ENCODE measurements around the gene GCN1.

GCN1 gene

DNA sequence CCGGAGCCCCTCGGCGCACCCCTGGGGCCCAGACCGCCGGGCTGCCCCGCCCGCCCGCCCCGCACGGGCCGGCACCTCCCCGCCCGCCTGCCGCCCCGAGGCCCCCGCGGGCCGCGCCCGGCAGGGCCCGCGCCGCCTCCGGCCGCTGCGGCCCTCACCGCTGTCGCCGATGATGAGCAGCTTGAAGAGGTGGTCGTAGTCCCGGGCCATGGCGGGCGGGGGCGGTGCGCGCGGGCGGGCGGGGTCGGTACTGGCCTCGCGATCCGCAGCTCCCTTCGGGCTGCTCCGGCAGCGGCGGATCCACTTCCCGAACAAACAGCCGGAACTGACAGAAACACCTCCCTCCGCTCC lies 78.1 kb downstream of the GCN1 start, which contains the start of gene RAB35:
TSS of gene RAB35 (minus strand) at position 313 of the 351 bp plus-strand sequence. CDS start at position 210, 103 bp downstream.
- DNase-seq: no peak

DNA sequence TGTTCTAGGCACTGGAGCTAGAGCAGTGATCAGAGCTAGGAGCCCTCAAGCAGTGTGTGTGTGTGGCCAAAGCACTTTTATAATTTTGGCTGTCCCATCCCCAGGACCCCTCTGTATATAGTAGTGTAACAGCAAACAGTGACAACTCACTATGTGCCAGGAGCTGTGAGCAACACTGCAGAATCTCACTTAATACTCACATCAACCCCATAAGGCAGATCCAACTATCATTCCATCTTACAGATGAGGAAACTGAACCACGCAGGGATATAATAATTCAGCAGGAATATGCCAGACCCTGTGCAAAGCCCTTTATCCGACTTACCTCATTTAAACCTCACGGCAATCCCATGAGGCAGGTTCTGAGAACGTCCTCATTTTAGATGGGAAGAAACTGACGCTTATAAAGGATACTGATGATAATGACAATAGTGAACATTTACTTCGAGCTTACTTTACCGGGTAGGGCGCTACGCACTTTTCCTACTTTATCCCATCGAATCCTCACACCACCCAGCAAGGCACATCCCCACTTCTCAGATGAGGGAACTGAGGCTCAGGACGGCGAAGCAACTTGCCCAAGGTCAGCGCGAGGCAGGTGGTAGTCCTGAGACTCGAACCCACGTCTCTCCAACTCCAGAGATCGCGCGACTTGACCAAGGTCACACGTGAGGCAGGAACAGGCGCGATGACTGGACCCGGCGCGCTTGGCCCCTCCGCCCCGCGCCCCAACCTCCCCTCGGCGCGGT lies 78.6 kb downstream of the GCN1 start:
- peak in 1 of 2 donors; percentile 8 for DNase-seq

DNA sequence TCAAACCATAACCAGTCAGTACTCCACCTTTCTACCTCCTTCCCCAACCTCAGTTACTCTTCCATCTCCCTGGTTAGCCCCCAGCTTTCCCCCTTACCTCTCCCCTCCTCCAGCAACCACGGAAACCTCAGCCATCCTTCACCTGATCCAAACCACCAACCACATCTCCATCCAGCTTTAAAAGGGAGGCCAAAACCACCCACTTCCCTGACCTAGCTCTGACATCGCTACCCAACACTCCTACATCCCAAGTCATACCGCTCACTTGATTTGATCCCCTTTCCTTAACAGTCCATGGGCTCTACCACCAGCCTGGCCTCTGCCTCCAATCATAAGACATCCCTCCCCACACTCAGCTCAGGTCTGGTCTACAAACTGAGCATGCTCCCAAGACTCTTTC lies 79.4 kb downstream of the GCN1 start:
- no peak for DNase-seq

DNA sequence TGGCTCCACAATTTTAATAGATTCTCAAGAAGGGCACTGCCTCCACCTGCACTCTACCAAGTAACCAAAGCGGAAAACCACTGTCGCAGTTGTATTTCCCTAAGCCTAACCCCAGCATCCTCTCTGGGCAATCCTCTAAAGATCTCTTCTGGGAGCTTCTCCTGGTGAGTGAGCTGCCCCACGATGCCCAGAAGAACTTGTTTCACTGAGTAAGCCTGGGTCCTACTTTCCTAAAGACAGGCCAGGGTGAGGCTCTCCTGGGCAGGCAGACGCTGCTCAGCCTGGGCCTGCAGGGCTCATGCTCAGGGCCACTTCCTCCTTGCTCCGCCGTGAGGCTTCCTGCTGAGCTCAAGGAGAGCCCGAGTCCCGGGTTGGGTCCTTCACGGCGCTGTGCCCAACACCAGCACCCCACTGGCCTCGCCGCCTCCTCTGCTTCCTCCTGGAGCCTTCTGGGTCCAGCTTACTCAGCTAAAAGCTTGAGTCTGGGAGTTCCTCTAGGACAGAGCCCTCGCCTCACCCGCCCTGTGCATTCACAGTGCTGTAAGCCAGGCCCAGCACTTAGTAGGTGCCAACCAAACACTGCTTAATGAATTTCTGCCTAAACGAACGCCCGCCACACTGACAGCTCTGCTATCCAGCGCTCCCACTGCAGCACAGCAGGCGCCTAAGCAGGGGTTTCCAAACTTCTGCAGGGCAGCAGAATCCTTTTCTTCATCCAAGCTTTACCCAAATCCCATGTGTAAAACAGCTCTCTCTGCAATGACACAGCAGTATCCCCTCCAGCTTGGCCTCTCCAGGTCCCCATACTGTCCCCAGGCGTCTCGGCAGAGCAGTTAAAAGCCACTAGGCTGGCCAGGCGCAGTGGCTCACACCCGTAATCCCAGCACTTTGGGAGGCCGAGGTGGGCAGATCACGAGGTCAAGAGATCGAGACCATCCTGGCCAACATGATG lies 83.7 kb downstream of the GCN1 start:
- peak; percentile 49 to 54 for DNase-seq

DNA sequence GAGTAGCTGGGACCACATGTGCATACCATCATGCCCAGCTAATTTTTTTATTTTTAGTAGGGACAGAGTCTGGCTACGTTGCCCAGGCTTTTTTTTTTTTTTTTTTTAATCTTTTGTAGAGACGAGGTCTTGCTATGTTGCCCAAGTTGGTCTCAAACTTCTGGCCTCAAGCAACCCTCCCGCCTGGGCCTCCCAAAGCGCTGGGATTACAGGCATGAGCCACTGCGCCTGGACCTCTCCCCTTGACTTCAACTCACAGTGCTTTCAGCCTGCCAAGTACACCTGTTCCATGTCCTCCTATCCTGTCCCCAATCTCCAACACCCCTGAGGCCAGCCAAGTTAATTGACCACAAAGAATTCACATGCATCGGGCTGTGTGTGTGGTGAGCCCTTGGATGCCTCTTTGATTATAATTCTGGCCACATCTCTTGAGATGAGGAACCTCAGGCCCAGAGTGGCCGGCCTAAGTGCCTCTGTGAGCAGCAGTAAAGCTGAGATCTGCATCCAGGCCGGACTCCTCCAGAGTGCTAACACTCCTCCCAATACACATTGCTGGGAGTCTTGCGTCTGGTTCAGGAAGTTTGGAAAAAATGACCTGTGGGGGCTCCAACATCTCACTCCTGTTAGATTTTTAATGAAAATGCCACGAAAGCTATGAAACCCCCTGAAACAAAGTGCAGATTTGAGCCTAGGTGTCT lies 84.8 kb downstream of the GCN1 start:
- no peak for DNase-seq

DNA sequence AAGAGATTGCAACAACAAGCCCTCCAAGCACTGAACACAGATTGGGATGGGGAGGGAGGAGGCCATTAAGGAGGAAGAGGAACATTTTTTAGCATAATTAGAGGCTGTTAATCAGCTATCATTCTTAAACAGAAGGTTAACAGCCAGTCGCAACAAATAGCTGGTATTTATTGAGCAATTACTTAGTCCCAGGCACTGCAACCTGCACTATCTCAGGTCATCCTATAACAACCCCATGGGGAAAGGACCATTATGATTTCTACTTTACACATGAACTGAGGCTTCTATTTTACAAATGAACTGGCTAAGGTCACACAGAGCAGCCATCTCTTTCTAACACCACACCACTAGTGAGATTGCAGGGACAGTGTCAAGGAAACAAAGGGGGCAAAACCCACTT lies 88.4 kb downstream of the GCN1 start:
- no peak for DNase-seq

DNA sequence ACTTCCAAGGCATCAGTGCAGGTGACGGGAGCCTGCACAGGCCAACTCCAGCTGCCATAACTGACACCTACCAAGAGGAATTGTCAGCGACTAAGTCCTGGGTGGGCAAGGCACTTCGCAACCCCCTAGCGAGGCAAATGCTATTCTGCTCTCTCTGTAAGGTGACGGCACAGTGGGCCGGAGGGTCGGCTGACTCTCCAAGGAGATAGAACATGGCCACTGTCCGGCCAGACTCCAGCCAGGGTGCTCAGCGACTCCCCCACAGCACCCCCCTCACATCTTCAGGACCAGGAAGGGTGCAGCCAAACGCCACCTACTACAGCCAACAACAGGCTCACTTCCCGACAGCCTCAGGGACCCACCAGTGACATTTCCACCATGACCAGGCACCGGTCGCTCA lies 91.1 kb downstream of the GCN1 start:
- DNase-seq: no peak

DNA sequence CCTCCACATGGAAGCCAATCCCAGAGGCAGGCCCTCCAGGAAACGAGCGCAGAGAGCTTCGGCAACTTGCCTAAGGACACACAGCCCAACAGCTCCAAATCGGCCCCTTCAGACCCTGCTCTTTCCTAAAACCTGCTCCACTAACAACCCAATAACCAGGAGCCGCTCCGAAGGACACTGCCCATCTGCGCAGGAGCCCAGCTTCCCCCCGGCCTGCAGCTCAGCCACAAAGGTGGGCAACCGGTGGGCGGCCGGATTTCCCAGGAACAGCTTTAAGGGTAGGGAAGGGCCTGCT lies 91.5 kb downstream of the GCN1 start:
- DNase-seq: no peak

DNA sequence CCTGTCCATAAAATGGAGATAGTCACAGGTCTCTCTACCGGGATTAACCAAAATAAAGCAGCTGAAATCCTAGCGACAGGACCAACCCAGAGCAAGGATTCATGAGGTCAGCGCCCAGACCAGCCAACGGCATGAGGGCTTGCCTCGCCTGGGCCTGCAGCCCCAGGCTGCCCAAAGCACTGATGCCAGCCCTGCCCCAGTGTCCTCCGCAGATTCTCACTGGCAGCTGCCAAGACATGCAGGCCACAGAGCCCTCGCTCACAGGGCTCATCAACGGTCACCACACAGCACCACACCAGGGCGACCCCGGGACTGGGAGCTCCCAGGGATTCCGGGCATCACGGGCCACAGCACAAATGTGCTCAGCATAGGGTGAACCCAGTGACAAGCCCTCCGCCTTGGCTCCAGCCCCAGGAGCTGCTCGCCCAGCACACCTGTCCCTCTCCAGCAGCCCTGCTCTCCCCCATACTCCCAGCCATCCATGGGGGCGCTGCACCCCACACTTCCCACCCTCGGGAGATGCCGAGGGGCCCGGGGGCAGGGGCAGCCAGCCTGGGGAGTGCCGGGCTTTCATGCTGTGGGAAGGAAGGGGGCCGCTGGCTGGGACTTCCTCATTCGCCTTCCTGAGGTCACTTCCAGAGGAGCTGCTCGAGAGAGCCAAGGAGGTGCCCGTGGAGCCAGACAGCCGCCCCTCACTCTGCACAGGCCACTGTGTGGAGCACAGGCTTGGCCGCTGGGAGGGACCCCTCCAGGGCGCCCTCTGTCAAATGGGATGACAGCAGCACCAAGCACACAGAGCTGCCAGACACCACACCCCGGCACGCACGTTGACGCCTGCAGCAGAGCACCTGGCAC lies 92.1 kb downstream of the GCN1 start:
- no peak for DNase-seq

DNA sequence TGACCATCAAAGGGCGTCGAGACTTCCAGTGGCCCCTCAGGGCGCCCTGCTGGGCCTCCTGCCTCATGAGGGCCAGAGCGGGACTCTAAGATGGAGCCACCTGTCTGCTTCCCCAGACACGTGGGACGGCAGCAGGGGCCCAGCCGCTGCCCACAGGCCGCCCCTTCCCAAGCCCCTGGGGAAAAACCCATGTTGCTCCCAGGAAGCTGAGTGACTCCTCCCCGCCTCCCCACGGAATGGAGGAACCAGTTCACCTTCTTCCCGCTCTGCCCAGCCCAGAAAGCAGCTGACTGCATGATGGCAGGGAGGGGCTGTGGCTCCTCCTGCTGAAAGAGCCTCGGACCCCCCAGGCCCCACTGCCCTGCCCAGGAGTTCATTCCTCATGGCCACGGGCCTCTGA lies 92.9 kb downstream of the GCN1 start:
- DNase-seq: no peak

DNA sequence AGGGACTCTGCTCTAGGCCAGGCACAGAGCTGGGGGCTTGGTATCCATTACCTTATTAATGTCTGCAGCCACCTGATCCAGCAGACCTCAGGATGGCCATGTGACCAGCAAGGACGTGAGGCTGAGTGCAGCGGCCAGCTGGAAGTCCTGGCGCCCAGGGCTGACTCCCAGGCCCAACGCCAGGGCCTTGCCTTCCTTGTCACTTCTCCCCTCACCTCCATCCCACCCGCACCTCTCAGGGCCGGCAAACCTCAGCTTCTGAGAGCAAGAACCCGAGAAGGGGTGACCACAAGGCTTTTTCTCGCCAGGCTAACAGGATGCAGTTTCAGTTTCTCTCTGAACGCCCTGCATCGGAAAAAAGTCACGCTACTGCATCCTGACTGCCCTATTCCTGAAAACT lies 93.3 kb downstream of the GCN1 start:
- DNase-seq: no peak

DNA sequence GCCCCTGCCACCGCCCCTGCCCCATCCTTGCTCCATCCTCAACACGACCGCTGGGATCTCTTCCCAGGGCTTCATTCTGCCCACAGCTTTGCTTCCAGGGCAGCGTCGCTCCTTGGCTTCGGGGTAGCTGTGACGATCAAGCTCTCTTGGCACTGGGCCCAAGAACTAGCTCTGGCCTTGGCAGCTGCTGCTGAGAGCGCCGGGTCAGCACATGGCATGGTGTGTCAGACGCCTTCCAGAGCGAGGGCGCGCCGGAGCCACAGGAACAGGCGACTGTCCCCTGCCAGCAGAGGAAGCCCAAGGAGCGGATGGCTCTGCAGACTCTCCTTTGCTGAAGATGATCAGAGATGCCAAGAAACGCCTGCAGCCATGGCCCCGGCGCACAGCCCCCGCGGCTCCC lies 93.9 kb downstream of the GCN1 start:
- no peak for DNase-seq

DNA sequence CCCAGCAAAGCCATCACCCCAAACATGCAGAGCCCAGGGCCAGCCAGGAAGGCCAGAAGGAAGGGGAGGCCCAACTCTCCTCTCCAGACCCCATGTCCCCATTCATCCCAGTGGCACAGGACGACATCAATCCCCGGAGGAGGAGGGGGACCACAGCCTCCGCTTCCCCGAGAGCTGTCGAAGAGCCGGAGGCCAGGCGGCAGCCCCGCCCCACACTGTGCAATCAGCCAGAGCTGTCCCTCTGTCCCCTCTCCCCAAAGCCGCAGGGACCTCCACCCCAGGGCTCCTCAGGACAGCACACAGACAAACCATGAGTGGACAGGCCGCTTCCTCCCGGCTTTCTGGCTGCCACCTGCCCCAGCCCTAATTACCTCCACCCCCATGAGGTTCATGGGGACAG lies 94.8 kb downstream of the GCN1 start:
- no peak for DNase-seq

DNA sequence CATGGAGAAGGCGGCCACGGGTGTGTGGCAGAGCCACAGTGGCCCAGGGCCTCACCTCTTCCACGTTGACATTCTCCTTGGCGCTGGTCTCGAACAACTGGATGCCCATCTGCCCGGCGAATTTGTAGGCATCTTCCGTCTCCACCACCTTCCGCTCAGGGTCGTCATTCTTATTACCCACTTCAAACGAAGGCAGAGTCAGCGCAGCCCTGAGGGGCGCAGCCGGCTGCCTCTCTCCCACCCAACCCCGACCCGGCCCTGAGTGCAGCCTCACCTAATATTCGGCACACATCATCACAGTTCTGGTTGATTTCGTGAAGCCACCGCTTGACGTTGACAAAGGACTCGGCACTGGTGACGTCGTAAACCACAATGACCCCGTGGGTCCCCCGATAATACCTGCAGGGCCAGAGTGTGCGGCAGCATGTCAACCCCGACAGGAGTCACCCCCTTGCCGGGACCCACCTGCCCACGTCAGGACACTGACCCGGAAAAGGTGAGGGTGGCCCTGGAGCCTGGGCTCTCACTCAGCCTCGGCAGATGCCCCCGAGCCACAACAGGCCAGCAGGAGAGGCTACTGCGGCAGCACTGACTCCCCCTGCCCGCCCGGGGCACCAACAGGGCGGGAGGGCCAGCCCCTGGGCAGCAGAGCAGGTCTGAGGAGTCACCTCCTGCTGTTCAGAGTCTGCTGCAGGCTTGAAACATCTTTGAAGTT lies 95.6 kb downstream of the GCN1 start:
- DNase-seq: no peak

DNA sequence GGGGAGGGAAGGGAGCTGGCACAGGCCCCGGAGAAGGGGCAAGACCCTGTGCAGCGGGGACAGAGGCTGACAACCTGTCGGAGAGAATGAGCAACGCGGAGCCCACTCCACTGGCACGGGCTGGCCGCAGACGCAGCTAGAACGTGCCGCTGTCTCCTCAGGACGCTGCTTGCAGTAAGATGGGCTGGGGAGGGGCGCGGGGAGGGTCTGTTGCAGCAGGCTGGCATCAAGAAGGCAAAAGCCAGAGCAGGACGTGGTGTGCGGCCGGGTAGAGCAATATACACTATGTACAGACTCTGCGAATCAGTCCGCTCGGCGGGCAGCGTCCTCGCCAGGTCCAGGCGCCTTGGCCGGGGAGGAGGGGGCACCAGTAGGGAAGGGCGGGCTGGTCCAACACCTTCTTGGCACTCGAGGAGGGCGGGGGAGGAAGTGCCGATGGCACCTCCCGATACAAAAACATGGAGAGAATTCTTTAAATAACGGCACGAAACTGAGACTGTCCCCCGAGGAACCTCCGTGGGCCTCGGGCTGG lies 97.8 kb downstream of the GCN1 start:
- DNase-seq: no peak

DNA sequence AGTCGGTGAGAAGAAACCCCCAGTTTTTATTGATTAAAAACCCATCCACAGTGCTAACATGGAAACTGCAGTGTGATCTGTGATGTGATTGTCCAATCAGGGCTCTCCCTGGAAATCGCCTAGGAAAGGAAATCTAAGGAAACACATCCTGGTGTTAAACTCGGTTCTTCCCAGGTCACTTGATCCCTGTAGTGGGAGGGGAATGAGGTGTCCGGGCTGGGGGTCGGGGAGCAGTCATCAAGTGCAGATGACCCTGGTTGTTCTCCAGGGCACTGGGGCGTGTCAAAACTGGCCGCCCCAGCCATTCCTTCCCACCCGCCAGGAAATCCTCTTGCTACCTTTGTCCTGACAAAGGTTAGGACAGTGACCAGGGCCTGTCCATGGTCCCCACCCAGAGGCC lies 98.8 kb downstream of the GCN1 start:
- DNase-seq: no peak

DNA sequence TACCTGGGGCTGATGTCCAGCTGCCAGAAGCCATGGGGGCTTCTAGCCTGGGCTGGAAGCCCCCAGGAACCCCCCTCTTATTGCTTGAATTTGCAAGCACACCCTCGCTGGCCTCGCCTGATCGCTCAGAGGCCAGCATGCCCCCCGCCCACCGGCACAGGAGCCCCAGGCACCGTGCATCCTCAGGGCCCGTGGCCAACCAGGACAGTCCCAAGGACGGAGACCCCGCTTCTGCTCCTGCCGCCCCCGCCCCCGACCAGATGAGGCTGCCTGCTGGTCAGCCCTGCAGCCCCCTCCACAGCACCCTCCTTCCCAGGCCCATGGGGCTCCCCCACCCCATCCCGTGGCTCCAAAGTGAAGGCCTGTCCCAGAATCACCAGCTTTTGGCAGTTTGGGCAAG lies 99.2 kb downstream of the GCN1 start:
- no peak for DNase-seq

DNA sequence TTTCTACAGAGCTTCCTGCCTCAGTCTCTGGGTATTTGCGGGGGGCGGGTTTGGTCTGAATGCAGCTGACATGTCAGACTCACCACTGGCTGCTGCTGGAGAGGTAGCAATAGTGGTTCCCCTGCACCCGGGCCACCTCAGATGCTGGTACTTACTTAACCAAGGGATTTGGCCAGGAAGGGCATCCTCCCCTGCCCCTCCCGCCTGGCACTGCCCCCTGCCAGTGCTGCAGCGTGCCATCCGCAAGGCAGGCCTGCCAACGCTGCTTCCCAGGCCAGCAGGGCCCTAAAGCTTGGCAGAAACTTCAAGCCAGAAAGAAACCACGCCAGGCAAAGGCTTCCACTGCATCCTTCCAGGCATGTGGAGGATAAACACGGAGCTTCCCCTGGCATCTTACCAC lies 100.0 kb downstream of the GCN1 start:
- DNase-seq: no peak

DNA sequence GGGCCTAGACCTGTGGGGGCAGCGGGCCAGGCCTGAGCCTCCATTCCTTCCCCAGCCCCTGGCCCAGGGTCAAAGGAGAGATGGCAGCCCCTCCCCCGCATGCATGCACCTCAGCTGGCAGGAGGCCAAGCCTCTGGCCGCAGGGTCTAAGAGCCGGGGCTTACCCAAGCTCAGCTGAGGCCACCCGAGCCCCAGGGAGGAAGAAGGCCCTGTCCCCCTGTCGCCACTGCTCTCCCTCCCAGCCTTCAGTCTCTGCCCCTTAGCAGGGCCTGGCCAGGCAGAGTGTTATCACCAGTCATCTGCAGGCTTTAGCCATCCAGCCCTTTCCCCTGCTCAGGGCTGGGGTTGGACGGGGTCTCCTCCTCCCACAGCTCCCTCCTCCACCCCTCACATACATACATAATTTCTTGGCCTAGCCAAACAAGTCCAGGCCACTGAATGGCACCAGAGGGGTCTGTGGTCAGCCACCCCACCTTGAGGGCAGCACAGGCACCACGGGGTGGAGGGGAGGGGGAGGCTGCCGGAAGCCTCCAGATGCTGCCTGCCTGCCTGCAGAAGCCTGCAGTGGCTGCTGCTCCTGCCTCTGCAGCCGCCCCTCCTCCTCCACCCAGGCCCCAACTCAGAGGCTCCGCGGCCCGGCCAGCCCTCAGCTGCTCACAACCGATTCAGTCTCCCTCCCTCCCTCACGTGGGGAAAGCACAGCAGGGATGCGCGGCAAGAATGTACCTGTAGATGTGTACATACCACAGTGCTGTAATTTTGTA lies 100.7 kb downstream of the GCN1 start:
- no peak for DNase-seq

DNA sequence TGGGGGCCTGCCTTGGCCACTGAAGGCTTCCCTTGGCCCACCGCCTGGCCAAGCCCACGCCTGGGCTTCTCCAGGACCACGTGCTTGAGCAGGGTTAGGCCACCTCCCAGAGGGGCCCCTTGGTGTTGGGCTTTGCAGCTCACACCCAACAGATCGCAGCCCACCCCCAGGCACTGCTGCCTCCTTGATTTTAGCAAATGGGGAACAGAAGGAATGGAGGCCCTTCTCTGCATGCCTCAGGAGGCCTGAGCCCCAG lies 101.3 kb downstream of the GCN1 start:
- DNase-seq: no peak

DNA sequence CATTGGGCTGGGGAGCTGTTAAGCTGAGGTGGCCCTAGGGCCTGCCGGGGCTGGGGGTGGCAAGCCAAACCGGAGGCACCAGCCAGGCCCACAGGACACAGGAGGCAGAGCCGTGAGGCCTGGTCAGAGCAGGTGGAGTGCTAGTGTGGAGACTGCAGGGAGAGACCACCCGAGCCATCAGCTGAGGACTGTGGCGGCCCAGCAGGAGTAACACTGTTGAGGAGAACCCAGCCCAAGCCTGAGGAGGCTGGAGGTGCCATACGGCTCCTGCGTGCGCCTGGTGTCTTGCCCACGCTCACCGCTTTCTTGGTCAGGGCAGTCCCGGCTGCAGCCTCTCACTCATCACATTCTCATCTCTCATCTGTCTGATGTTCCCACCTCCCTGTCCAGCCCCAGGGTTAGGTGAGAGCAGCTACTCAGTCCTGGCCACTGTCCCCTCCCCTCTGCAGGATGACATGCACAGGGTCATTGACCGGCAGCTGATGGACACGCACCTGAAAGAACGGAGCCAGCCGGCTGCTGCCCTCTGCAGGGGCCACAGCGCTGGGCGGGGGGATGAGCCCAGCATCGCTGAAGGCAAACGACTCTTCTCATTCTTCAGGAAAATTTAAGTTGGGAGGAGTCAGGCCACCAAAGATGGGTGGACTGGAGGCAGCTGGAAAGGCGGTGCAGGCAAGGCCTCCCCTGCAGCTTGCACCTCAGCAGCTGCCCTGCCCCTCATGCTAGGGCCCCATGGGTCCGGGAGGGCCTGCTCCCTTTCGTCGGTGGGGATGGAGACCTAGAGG lies 101.8 kb downstream of the GCN1 start:
- no peak for DNase-seq

Data from bone marrow (tissue), 2 donors.